ENCODE measurements around the gene CFAP45. TPM values are rescaled to one million over a fixed set of nuclear protein-coding genes. Genes with fewer than 3 reads are reported as not detected.

CFAP45 gene
- total RNA-seq, 3 donors from 2014 or later (not counting 1 experiment from before 2014, with no cell fraction given) = 1.3 to 5.0 (median 1.6) TPM

GRCh38 chr1:159946242-159947187, 46.5 kb upstream of the CFAP45 start:
- H3K36me3 ChIP-seq (ENCODE audit: control insufficient read depth, insufficient read depth, low read length) = no peaks in the 10 kb centered on the region
- Mint-ChIP-seq H3K27ac (no peak overlapping the region), H3K4me3 (no peak overlapping the region), H3K4me1 (peaks cover 7 to 15% of the 10 kb centered on the region in 2 donors), H3K27me3 (ENCODE audit: low read depth in 2 of 2) (peaks cover 42 to 47% of the 10 kb centered on the region in 2 donors), H3K9me3 (no peaks in the 10 kb centered on the region), H3K36me3 (no peaks in the 10 kb centered on the region)
- H3K9me3 ChIP-seq (ENCODE audit: control insufficient read depth, insufficient read depth, low read length) = no peaks in the 10 kb centered on the region
- TF ChIP-seq CTCF (IDR thresholded peaks at IDR 0.05) = no peak
- H3K4me1 ChIP-seq (ENCODE audit: control insufficient read depth, insufficient read depth, low read length) = peaks cover 6% of the 10 kb centered on the region
- no peak for DNase-seq
- peaks cover 18% of the 10 kb centered on the region for H3K27me3 ChIP-seq (ENCODE audit: control insufficient read depth, insufficient read depth, low read length)
- 71% methylated on average over 9 of the region's 9 CpGs for WGBS (ENCODE audit: insufficient coverage)
- H3K4me3 ChIP-seq (ENCODE audit: low read length) = no peak overlapping the region
- intact Hi-C loops (cut with micrococcal nuclease) = no loop called here
- no peak overlapping the region for H3K27ac ChIP-seq (ENCODE audit: low read length)
- no peak for ATAC-seq

DNA sequence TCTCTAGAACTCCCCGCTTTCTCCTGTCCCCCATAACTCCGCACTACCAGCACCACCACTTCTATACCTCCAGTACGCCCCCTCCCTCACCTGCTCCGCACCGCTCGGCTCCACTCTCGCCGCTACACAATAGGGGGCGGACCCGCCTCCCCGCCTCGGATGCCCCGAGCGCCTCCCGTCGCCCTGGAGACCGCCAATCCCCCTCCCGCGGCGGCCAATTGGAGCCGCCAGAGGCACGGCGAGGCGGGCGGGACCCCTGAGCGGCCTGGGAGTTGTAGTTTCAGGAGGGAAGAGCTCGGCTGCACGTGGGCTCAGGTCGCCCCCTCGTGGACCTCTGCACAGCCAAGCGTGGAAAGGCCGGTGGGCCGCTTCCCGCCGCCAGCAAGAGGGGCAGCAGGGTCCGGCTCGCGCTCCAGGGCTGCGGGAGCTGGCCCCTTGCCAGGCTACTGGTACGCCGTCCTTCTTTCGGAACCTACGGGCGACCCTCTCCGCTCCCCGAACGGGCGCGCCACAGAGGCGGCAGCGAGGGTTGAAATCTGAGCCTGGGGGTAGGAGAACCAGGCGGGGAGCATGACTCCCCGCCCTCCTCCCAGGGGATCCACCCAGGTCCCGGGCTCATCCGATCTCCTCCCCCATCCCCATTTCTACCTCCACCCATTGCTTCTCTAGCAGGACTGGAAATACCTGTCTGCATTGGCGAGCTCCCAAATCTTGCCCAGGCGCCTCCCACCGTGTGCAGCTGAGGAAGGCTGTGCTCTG, 45.7 kb upstream of the CFAP45 start, which contains the start of gene IGSF9:
Gene IGSF9, minus strand, starts transcription at position 131 of the 759 bp plus-strand sequence. CDS start 2,159 bp downstream, outside the sequence.
- Histone ChIP-seq H3K36me3 (ENCODE audit: control insufficient read depth, insufficient read depth, low read length) (no peaks in the 10 kb centered on the region), H3K4me3 (ENCODE audit: low read length) (no peak within 1 kb of the TSS)
- WGBS (ENCODE audit: insufficient coverage) = 4% methylated on average over 58 of the region's 58 CpGs

DNA sequence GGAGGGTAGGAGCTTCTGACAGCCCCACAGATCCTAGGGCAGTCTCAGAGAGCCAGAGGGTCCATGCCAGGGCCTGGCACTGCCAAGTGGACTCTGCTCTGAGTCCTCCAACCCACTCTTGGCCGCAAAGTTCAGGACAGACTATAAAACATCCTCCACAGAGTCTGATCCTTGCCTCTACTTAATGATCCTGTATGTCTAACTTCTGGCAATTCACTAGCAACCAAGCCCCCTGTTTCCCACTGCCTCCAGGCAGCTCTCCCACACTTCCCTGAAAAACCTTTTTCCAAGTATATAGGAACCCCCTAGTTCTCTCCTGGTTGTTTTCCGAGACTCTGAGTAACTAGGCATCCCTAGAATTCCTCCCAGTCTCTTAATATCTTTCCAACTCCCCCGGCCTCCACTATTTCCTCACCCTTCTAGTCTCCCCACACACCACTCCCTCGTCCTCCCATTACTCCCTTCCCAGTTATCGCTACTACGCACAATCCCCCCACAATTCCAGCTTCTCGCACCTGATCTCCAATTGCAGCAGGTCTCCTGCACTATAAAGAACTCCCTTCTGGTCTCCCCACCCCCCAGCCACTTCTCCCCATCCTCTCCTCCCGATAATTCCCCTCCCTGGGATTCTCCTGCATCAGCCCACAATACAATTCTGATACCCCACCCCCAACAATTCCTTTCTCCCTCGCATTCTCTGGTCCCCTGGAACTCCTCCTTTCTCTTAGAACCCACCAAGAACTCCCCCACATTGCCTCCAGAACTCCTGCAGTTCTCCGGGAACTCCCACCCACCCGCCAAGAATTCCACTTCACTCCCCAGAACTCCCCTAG, 44.9 kb upstream of the CFAP45 start:
- no peaks in the 10 kb centered on the region for H3K36me3 Mint-ChIP-seq
- Histone ChIP-seq H3K9me3 (ENCODE audit: control insufficient read depth, insufficient read depth, low read length) (no peaks in the 10 kb centered on the region), H3K4me3 (ENCODE audit: low read length) (no peak overlapping the region), H3K4me1 (ENCODE audit: control insufficient read depth, insufficient read depth, low read length) (peaks cover 6% of the 10 kb centered on the region), H3K27ac (ENCODE audit: low read length) (no peak overlapping the region), H3K27me3 (ENCODE audit: control insufficient read depth, insufficient read depth, low read length) (peaks cover 18% of the 10 kb centered on the region), H3K36me3 (ENCODE audit: control insufficient read depth, insufficient read depth, low read length) (no peaks in the 10 kb centered on the region)
- peaks cover 7 to 15% of the 10 kb centered on the region in 2 donors for H3K4me1 Mint-ChIP-seq
- 47% methylated on average over 11 of the region's 11 CpGs for WGBS (ENCODE audit: insufficient coverage)
- no peak for DNase-seq
- intact Hi-C loops (cut with micrococcal nuclease) = no loop called here
- ATAC-seq = no peak
- peaks cover 42 to 48% of the 10 kb centered on the region in 2 donors for H3K27me3 Mint-ChIP-seq (ENCODE audit: low read depth in 2 of 2)
- peak overlapping the region; percentile 79 for H3K4me3 Mint-ChIP-seq
- H3K27ac Mint-ChIP-seq = peak overlapping the region in 1 of 2 donors; percentile 29
- TF ChIP-seq CTCF (IDR thresholded peaks at IDR 0.05) = no peak
- no peaks in the 10 kb centered on the region for H3K9me3 Mint-ChIP-seq

More for the DNA sequence above, 45.7 kb upstream of the CFAP45 start, which contains the start of gene IGSF9:
- H3K27ac ChIP-seq (ENCODE audit: low read length) = no peak within 1 kb of the TSS
- TF ChIP-seq CTCF (IDR thresholded peaks at IDR 0.05) = peak; percentile 40
- intact Hi-C loops (cut with micrococcal nuclease) = no loop called here
- H3K9me3 ChIP-seq (ENCODE audit: control insufficient read depth, insufficient read depth, low read length) = no peaks in the 10 kb centered on the region
- Mint-ChIP-seq H3K36me3 (no peaks in the 10 kb centered on the region), H3K27me3 (ENCODE audit: low read depth in 2 of 2) (peaks cover 42 to 44% of the 10 kb centered on the region in 2 donors), H3K27ac (peak within 1 kb of the TSS in 1 of 2 donors; percentile 29), H3K4me1 (peaks cover 7 to 15% of the 10 kb centered on the region in 2 donors), H3K9me3 (no peaks in the 10 kb centered on the region), H3K4me3 (peak within 1 kb of the TSS; percentile 79)
- H3K4me1 ChIP-seq (ENCODE audit: control insufficient read depth, insufficient read depth, low read length) = peaks cover 6% of the 10 kb centered on the region
- DNase-seq (peak; percentile 50 to 88), ATAC-seq (peak; percentile 88 to 98 (median 97))
- peaks cover 18% of the 10 kb centered on the region for H3K27me3 ChIP-seq (ENCODE audit: control insufficient read depth, insufficient read depth, low read length)
